Thyroid gland (tissue), 4 donors: Measurements from ENCODE around the gene DENND1A.

Experiments used
- POLR2A ChIP-seq, 2 donors: fragments of 450-650 bp; IDR thresholded peaks; one replicate each; pipeline ENCODE4 v1.6.1; 2017; ENCODE audit warnings: antibody characterized with exemption in 2 of 2, mild to moderate bottlenecking in 2 of 2, moderate library complexity in 1 of 2
- TF ChIP-seq, protein P1 (sequence below), 6 experiments: fragments of 200-600 bp in 3 of 6; fragments of 450-650 bp in 3 of 6; sonication (generic) in 3 of 6; IDR thresholded peaks; one replicate each; pipeline ENCODE4 v1.5.1; 2016 to 2019; ENCODE audit warnings: antibody characterized with exemption in 6 of 6, mild to moderate bottlenecking in 2 of 6, inconsistent platforms in 1 of 6, moderate library complexity in 1 of 6

DNA sequence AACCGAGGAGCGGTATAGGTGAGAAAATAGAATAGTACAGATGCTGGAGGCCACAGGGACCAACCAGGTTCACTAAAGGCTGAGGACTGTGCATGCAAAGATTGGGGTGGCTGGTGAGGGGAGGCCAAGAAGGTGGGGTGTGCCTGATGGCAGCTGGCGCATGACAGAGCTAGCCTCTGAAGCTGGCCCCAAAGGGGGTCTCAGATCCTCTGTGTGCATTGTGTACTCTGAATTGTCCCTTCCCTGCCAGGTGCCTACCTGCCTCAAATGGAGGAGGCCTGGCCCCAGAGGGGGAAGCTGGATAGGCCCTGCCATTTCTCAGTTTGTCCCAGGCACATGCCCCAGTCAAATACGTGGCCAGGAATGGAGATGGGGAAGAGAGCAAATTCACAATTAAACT lies 510.8 kb downstream of the DENND1A start:
- TF ChIP-seq, protein P1, sequence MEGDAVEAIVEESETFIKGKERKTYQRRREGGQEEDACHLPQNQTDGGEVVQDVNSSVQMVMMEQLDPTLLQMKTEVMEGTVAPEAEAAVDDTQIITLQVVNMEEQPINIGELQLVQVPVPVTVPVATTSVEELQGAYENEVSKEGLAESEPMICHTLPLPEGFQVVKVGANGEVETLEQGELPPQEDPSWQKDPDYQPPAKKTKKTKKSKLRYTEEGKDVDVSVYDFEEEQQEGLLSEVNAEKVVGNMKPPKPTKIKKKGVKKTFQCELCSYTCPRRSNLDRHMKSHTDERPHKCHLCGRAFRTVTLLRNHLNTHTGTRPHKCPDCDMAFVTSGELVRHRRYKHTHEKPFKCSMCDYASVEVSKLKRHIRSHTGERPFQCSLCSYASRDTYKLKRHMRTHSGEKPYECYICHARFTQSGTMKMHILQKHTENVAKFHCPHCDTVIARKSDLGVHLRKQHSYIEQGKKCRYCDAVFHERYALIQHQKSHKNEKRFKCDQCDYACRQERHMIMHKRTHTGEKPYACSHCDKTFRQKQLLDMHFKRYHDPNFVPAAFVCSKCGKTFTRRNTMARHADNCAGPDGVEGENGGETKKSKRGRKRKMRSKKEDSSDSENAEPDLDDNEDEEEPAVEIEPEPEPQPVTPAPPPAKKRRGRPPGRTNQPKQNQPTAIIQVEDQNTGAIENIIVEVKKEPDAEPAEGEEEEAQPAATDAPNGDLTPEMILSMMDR (IDR thresholded peaks at IDR 0.05), result no peak
- TF ChIP-seq POLR2A (IDR thresholded peaks at IDR 0.05), result no peak
